ENCODE measurements around the gene SRGAP2B. TPM values are rescaled to one million over a fixed set of nuclear protein-coding genes. Genes with fewer than 3 reads are reported as not detected.
"Not testable (repeated sequence)": the region's sequence is repeated elsewhere in the genome, so short reads cannot be mapped to it uniquely, and the experiment has no call there.

The SRGAP2B gene
- polyA plus RNA-seq, 1 donor, result 12.4 TPM

DNA sequence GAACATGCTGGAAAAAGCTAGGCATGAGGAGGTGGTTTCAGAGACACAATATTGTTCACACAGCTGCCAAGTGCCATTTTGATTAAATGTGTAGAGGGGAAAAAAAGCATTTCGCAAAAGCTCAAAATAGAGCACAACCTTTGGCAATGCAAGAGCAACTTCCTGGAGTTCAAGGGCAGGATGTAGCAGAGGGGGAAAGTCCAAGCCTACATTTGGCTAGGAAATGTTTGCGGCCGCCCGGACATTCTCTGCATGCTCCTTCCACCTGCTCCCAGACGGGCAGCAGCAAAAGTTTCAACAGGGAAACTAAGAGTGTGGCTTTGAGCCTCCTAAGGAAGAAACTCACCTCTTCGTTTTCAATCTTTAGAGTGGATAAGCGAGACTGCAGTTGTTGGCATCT, 202.1 kb downstream of the SRGAP2B start:
- no CpG with 5 or more reads among the region's 7 CpGs for WGBS (ENCODE audit: insufficient coverage, low lambda C conversion rate)

DNA sequence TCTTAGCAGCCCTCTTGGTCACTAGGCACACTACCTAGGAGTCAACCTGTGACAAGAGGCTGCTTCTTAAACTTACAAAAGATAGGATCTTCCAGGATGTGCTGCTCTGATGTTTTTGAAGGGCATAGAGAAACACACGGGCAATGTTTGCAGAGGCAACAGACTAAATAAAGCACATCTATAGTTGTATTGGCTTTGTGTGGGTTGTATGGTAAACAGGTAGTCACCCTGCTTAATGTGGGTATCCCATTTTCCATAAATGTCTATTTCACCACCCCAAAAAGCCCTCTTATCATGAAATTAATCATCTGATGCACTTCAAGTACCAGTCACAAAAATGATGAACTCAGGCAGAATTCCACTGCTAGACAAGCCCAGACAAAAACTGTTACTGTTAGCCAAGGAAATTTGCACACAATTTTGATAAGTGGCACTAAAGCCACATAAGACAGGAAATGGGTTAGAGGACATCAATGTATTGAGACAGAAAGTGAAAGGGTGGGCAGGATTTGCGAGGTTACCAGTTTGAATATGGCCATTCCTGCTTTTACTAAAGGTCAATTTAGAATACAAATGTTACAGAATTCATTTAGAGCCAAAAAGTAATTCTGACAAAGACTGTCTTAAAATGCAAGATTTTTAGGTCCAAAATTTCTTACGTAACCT, 205.5 kb downstream of the SRGAP2B start:
- not testable (repeated sequence) for DNase-seq; H3K27ac ChIP-seq (ENCODE audit: low read length); H3K27me3 ChIP-seq (ENCODE audit: control insufficient read depth, insufficient read depth, low read length); H3K4me1 ChIP-seq (ENCODE audit: control insufficient read depth, insufficient read depth, low read length); H3K36me3 ChIP-seq (ENCODE audit: control insufficient read depth, insufficient read depth, low read length); H3K4me3 ChIP-seq (ENCODE audit: low read length); H3K9me3 ChIP-seq (ENCODE audit: control insufficient read depth, low read depth, low read length)
- no CpG with 5 or more reads among the region's 3 CpGs for WGBS (ENCODE audit: insufficient coverage, low lambda C conversion rate)

More for the DNA sequence above, 202.1 kb downstream of the SRGAP2B start:
- not testable (repeated sequence) for H3K36me3 ChIP-seq (ENCODE audit: control insufficient read depth, insufficient read depth, low read length); H3K27me3 ChIP-seq (ENCODE audit: control insufficient read depth, insufficient read depth, low read length); H3K27ac ChIP-seq (ENCODE audit: low read length); H3K4me1 ChIP-seq (ENCODE audit: control insufficient read depth, insufficient read depth, low read length); H3K4me3 ChIP-seq (ENCODE audit: low read length); H3K9me3 ChIP-seq (ENCODE audit: control insufficient read depth, low read depth, low read length); DNase-seq

DNA sequence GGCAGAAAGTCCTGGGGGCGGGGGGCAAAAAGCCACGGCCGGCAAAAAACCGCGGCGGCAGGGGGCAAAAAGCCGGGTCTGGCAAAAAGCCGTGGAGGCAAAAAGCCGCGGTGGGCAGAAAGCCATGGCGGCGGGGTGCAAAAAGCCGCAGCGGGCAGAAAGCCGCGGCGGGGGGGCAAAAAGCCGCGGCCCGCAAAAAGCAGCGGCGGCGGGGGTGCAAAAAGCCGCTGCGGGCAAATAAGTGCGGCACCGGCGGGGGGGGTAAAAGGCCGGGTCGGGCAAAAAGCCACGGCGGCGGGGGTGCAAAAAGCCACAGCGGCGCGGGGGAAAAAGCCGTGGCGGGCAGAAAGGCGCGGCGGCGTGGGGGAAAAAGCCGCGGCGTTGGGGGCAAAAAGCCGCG, 212.1 kb downstream of the SRGAP2B start:
- no CpG with 5 or more reads among the region's 47 CpGs for WGBS (ENCODE audit: insufficient coverage, low lambda C conversion rate)
- DNase-seq, result peak in 1 of 2 donors; percentile 5
- H3K27me3 ChIP-seq (ENCODE audit: control insufficient read depth, insufficient read depth, low read length); H3K27ac ChIP-seq (ENCODE audit: low read length); H3K4me1 ChIP-seq (ENCODE audit: control insufficient read depth, insufficient read depth, low read length); H3K9me3 ChIP-seq (ENCODE audit: control insufficient read depth, low read depth, low read length); H3K36me3 ChIP-seq (ENCODE audit: control insufficient read depth, insufficient read depth, low read length): not testable (repeated sequence)
- peak overlapping the region; percentile 13 for H3K4me3 ChIP-seq (ENCODE audit: low read length)

DNA sequence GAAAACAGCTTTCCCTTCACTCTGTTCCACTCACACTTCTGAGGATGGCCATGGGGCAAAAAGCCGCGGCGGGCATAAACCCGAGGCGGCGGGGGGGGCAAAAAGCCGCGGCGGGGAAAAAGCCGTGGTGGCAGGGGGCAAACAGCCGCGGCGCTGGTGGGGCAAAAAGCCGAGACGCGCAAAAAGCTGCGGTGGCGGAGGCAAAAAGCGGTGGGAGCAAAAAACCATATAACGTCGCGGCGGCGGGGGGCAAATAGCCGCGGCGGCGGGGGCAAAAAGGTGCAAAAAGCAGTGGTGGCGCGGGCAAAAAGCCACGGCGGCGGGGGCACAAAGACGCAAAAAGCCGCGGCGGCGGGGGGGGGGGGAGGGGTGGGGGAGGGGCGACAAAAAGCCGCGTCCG, 212.8 kb downstream of the SRGAP2B start:
- H3K27ac ChIP-seq (ENCODE audit: low read length); DNase-seq; H3K36me3 ChIP-seq (ENCODE audit: control insufficient read depth, insufficient read depth, low read length); H3K27me3 ChIP-seq (ENCODE audit: control insufficient read depth, insufficient read depth, low read length); H3K4me3 ChIP-seq (ENCODE audit: low read length); H3K9me3 ChIP-seq (ENCODE audit: control insufficient read depth, low read depth, low read length); H3K4me1 ChIP-seq (ENCODE audit: control insufficient read depth, insufficient read depth, low read length): not testable (repeated sequence)
- no CpG with 5 or more reads among the region's 42 CpGs for WGBS (ENCODE audit: insufficient coverage, low lambda C conversion rate)

DNA sequence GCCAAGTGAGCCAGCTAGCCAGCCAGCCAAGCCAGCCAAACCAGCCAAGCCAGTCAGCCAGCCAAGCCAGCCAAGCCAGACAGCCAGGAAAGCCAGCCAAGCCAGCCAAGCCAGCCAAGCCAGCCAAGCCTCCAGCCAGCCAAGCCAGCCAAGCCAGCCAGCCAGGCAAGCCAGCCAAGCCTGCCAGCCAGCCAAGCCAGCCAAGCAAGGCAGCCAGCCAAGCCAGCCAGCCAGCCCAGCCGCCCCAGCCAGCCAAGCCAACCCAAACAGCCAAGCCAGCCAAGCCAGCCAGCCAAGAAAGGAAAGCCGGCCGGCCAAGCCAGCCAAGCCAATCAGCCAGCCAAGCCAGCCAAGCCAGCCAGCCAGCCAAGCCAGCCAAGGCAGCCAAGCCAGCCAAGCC, 236.5 kb downstream of the SRGAP2B start:
- not testable (repeated sequence) for H3K27ac ChIP-seq (ENCODE audit: low read length); H3K4me1 ChIP-seq (ENCODE audit: control insufficient read depth, insufficient read depth, low read length); H3K36me3 ChIP-seq (ENCODE audit: control insufficient read depth, insufficient read depth, low read length); H3K9me3 ChIP-seq (ENCODE audit: control insufficient read depth, low read depth, low read length); DNase-seq; H3K4me3 ChIP-seq (ENCODE audit: low read length); H3K27me3 ChIP-seq (ENCODE audit: control insufficient read depth, insufficient read depth, low read length)
- WGBS (ENCODE audit: insufficient coverage, low lambda C conversion rate), result no CpG with 5 or more reads among the region's 3 CpGs

Other genes starting within 250 kb of the SRGAP2B start
- gene FAM72D, start 646 bp upstream of the SRGAP2B start, polyA plus RNA-seq, result 1.2 TPM
- gene PPIAL4D, start 146.8 kb upstream of the SRGAP2B start, polyA plus RNA-seq, result not detected